ENCODE data around the gene PID1.
"Not testable (repeated sequence)": the region's sequence is repeated elsewhere in the genome, so short reads cannot be mapped to it uniquely, and the experiment has no call there.

The PID1 gene

DNA sequence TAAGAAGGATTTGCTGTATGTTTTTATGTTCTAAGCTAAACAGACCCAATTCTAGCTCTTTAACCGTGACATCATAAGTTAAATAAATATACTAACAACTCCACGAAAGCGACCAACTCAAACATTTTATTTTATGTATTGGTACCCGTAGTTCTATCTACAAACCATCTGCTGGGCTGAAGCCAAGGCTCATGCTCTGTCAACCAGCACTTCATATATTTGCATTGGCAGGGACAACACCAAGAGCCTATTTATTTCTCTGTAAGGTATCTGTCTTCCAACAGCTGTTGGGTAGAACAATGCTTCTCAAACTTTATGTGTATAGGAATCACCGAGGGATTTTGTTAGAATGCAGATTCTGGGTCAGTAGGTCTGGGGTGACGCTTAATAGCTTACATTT, 64.5 kb downstream of the PID1 start:
- DNase-seq = no peak

DNA sequence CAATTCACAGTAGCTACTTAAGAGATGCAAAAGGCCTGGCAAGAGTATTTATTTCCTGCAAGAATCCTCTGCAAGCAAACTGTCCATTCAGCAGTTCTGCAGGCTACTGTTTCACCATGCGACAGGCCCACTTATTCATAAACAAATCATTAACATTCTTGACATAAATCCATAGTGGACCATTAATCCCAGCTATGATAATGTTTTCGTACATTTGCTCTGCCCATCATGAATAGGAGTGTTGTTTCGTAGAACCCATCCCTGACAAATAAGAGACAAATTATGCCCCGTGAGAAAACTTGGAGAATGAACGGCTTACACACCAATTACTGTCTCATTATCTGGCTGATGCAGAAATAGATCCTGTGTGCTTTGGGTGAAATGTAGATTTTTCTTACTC, 65.4 kb downstream of the PID1 start:
- no peak for DNase-seq

DNA sequence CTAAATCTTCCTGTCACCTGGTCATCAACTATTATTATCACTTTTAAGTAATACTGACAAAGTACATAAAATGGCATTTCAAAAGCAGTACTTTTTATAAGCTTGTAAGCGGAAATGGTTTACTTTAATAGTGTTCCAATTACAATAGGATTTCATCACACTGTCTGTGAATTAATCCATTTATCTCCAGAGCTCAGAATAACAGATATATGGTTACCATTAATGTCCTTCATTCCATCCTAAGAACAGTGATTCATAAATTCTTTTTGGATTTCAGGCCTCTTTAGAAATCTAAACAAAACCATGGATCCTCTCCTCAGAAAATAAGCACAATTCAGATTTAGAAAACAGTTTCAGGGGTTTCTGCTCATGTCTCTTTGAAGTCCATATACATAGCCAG, 68.4 kb downstream of the PID1 start:
- no peak for DNase-seq

- no peak for DNase-seq
Measured at GRCh38 chr2:229201521-229201920, 69.6 kb downstream of the PID1 start.

- DNase-seq = no peak
Measured at GRCh38 chr2:229199267-229199666, 71.8 kb downstream of the PID1 start.

- DNase-seq = no peak
Measured at GRCh38 chr2:229196448-229196847, 74.6 kb downstream of the PID1 start.

- no peak for DNase-seq
Measured at GRCh38 chr2:229195346-229195947, 75.6 kb downstream of the PID1 start.

DNA sequence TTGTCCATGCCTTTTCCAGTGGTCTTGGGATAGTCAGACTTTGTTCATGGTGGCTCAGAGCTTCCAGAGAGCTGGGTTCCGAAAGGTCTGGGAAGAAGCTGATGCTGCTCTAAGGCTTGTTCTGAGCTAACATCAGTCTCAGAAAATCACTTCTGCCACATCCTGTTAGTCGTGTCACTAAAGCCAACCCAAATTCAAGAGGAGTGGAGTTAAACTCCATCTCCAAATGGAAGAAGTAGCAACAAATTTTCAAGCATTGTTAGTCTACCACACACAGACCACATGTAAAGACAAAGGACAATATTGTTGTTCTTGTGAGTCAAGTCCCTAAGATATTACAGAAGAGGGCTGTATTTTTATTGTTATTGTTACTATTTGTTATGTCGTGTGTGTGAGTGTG, 77.8 kb downstream of the PID1 start:
- no peak for DNase-seq

GRCh38 chr2:229191413-229191812, 79.7 kb downstream of the PID1 start:
- DNase-seq = no peak

DNA sequence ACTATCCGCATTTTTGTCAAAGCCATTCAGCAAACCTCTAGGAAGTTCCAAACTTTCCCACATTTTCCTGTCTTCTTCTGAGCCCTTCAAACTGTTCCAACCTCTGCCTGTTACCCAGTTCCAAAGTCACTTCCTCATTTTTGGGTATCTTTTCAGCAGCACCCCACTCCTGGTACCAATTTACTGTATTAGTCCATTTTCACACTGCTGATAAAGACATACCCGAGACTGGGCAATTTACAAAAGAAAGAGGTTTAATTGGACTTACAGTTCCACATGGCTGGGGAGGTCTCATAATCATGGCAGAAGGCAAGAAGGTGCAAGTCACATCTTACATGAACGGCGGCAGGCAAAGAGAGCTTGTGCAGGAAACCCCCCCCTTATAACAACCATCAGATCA, 84.0 kb downstream of the PID1 start:
- not testable (repeated sequence) for DNase-seq

GRCh38 chr2:229181641-229182040, 89.4 kb downstream of the PID1 start:
- no peak for DNase-seq

- DNase-seq = no peak
Measured at GRCh38 chr2:229180658-229181057, 90.4 kb downstream of the PID1 start.

- no peak for DNase-seq
Measured at GRCh38 chr2:229179628-229180027, 91.5 kb downstream of the PID1 start.

DNA sequence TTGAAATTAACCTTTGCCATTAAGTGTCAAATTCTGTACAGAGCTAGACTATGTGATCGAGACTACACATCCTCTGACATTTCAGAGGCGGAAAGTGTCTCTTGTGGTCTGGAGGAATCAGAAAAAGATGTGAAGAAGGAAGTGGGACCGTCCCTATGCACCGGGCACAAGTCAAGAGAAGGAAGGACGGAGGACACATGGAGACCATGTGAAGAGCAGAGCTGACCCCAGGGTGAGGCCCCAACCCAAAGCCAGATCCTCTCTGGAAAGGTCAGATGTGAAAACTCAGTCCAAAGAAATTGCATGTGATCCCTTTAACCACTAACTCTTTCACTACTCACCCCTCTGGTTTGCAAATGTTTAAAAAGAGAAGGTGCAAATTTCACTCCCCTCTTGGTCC, 92.4 kb downstream of the PID1 start:
- no peak for DNase-seq

GRCh38 chr2:229178117-229178516, 93.0 kb downstream of the PID1 start:
- no peak for DNase-seq

DNA sequence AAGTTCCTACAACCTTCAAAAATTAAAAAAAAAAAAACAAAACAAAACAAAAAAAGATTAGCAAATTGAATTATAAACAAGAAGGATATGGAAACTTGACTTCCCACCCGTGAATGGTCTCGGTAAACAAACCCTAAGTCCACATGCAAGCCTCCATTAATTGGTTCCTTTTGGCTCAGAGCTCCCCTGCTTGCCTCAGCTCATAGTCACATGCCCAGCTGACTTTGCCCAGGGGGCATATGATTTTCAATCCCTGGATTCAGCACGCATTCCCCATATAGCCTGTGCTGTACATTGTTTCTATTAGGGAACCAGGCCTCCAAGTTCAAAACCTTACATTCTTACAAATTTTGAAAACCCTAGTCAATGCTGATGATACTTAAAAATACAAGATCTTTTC, 95.0 kb downstream of the PID1 start:
- DNase-seq = no peak

DNA sequence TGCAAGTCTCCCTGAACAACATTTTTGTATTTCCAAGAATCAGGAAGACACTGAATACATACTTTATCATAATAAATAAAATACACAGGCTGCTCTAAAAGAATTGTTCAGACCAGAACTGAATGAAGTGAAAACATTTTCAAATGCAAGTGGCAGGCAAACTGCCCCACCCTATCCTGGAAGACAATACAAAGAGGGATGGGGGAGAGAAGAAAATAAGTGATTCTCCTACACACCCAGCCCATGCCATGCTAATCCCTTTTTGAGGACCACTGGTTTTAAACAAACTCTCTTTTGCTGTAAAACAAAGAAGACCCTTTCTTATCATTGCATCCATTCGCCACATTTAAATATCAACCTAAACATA, 95.6 kb downstream of the PID1 start:
- no peak for DNase-seq

GRCh38 chr2:229174794-229175496, 96.1 kb downstream of the PID1 start:
- DNase-seq = no peak

DNA sequence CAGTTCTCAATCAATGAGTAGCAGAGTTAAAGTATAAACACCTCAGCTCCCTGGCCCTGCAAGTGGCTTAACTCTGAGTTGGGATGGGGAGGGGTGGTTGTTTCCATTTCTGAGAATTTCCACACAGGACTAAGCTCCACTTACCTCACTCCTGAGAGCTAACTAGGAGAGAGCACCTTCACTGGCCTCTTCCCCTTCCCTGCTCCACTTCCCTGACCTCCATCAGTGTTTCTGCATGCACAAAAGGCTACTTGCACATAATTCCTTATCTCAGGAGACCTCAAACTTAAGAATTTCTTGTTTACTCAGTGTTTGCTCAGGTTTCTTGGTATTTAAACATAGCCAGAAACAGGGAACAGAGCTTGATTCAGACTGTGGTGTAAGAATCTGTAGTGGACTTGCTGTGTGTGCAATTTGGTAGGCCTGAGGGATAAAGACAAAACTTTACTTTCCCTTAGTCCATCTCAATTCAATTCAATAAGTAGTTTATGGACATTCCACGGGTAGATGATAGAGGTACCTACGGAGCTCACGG, 97.2 kb downstream of the PID1 start:
- no peak for DNase-seq

GRCh38 chr2:229170916-229171315, 100.2 kb downstream of the PID1 start:
- no peak for DNase-seq

DNA sequence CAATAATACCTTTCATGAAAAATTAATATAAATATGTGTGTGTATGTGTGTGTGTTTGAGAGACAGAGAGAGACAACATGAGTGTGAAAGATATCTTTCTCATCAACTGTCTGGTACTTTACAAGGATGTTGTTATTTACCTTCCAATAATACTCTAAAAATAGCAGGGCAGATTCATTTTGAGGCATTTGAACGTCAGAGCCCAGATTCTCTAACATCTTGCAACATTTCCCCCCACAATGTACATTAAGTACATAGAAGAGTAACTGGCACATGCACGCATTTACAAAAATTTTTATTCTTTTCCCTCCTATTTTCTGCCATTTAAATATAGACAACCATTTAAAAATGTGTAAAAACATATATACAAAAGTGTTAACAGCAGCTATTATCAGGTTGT, 100.9 kb downstream of the PID1 start:
- no peak for DNase-seq

DNA sequence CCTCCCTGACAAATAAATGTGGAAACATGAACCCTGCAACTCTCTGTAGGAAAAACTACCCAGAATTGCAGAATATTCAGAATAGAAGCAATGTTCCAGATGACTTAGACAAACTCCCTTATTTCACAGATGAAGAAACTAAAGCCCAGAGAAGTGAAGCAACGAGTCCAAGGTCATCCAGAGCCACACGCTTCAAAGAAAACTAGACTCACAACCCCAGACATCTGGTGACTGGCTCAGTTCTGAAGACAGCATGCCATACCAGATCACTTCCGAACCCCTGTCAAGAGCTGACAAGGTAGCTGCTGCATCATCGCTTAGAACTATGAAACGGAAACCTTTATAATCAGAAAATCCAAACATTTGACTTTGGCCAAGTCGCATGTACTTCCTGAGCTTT, 101.3 kb downstream of the PID1 start:
- no peak for DNase-seq

- no peak for DNase-seq
Measured at GRCh38 chr2:229164545-229165249, 106.4 kb downstream of the PID1 start.

DNA sequence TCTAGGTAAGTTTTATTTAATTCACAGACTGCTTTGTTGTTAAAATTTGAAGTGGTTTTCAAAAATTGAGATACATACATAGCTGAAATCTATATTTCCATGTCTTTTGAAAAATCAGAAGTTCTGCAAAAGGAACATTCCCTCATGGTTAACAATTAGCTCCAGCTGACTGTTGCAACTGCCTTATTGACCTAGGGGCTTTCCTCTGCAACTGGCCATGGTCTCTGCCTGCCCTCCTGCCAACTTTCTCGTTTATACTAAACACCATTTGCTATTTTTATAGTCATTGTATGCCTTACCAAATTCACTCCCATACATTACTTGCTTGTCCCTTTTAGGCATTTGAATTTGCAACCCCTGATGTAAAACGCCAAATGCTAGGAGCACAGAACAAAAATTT, 107.2 kb downstream of the PID1 start:
- no peak for DNase-seq
